HCT116 (cell line): ENCODE measurements around the gene INPP4A.

Experiments
- CEBPB ChIP-seq: IDR thresholded peaks from 2 replicates; pipeline ENCODE4 v1.6.1; 2012; ENCODE audit warnings: low read depth
- CTCF ChIP-seq, 3 experiments: fragments of 200-600 bp in 1 of 3; sonication (generic) in 1 of 3; IDR thresholded peaks in 2 of 3; conservative IDR thresholded peaks in 1 of 3; 2 replicates each; pipeline ENCODE4 v1.5.1; 2012 to 2017; ENCODE audit warnings: low read depth in 2 of 3, low read length in 2 of 3, antibody characterized with exemption in 1 of 3, borderline replicate concordance in 1 of 3, control low read depth in 1 of 3, mild to moderate bottlenecking in 1 of 3, mixed read lengths in 1 of 3, mixed run types in 1 of 3, moderate library complexity in 1 of 3; ENCODE audit not compliant: insufficient read depth in 1 of 3
- EZH2 ChIP-seq: fragments of 200-600 bp; sonication (generic); IDR thresholded peaks from 2 replicates; pipeline ENCODE4 v1.6.1; 2017; ENCODE audit warnings: antibody characterized with exemption, mixed run types
- EZH2phosphoT487 ChIP-seq: fragments of 200-600 bp; IDR thresholded peaks from 2 replicates; pipeline ENCODE4 v1.6.1; 2018; ENCODE audit warnings: antibody characterized with exemption, borderline replicate concordance
- JUND ChIP-seq: IDR thresholded peaks from 2 replicates; pipeline ENCODE4 v1.6.1; 2012
- POLR2A ChIP-seq: IDR thresholded peaks from 2 replicates; pipeline ENCODE4 v1.7.0; 2011; ENCODE audit warnings: borderline replicate concordance; ENCODE audit not compliant: insufficient read depth, insufficient read length; ENCODE audit errors: extremely low read depth
- POLR2AphosphoS5 ChIP-seq: IDR thresholded peaks from 2 replicates; pipeline ENCODE4 v1.6.1; 2011; ENCODE audit warnings: mild to moderate bottlenecking, low read depth, low read length, moderate library complexity
- REST ChIP-seq: IDR thresholded peaks from 2 replicates; pipeline ENCODE4 v1.6.1; 2012; ENCODE audit warnings: low read depth
- SRF ChIP-seq: IDR thresholded peaks from 2 replicates; pipeline ENCODE4 v1.6.1; 2012; ENCODE audit warnings: low read depth
- ZFX ChIP-seq: fragments of 450-650 bp; IDR thresholded peaks from 2 replicates; pipeline ENCODE4 v1.6.1; 2017
- ZNF274 ChIP-seq: fragments of 200-500 bp; sonication (Bioruptor generic); IDR thresholded peaks from 2 replicates; pipeline ENCODE4 v1.6.1; 2014; ENCODE audit warnings: mild to moderate bottlenecking, low read depth, low read length, inconsistent platforms
- TF ChIP-seq, protein P1 (sequence below): IDR thresholded peaks from 2 replicates; pipeline ENCODE4 v1.6.1; 2011; ENCODE audit warnings: mild to moderate bottlenecking, low read length, moderate library complexity; ENCODE audit not compliant: insufficient replicate concordance; ENCODE audit errors: extremely low read depth
- TF ChIP-seq, protein P2 (sequence below): IDR thresholded peaks from 2 replicates; pipeline ENCODE4 v1.6.1; 2012

DNA sequence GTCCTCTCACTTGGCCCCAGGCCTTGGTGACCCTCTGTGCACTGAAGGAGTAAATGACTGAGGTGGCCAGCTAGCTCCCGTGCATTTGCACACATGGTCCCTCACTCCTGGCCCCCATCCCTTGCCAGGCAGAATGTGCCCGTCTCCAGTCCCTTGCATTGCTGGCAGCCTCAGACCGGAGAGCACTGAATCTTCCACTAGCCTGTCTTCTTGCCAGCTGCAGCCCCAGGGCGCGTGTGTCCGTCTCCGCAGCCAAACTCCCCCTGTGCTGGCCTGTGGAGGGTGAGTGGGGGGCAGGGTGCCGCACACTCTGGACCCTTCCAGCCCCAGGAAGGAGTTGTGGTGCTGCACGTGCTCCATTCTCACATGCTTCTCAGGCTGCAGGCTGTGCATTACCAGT, 35.9 kb downstream of the INPP4A start:
- TF ChIP-seq, protein P1, sequence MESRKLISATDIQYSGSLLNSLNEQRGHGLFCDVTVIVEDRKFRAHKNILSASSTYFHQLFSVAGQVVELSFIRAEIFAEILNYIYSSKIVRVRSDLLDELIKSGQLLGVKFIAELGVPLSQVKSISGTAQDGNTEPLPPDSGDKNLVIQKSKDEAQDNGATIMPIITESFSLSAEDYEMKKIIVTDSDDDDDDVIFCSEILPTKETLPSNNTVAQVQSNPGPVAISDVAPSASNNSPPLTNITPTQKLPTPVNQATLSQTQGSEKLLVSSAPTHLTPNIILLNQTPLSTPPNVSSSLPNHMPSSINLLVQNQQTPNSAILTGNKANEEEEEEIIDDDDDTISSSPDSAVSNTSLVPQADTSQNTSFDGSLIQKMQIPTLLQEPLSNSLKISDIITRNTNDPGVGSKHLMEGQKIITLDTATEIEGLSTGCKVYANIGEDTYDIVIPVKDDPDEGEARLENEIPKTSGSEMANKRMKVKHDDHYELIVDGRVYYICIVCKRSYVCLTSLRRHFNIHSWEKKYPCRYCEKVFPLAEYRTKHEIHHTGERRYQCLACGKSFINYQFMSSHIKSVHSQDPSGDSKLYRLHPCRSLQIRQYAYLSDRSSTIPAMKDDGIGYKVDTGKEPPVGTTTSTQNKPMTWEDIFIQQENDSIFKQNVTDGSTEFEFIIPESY: no peak
- TF ChIP-seq CTCF (IDR thresholded peaks at IDR 0.05 in 2 of 3, conservative IDR thresholded peaks at IDR 0.05 in 1 of 3; ENCODE audit: borderline replicate concordance in 1 of 3, insufficient read depth in 1 of 3, low read depth in 2 of 3, low read length in 2 of 3): no peak
- no peak for TF ChIP-seq EZH2
- TF ChIP-seq POLR2AphosphoS5: no peak
- no peak for TF ChIP-seq EZH2phosphoT487
- no peak for TF ChIP-seq CEBPB
- no peak for TF ChIP-seq POLR2A
- no peak for TF ChIP-seq REST
- TF ChIP-seq JUND: no peak
- TF ChIP-seq ZFX: no peak
- TF ChIP-seq SRF: no peak
- no peak for TF ChIP-seq ZNF274
- TF ChIP-seq, protein P2, sequence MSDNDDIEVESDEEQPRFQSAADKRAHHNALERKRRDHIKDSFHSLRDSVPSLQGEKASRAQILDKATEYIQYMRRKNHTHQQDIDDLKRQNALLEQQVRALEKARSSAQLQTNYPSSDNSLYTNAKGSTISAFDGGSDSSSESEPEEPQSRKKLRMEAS: no peak
